ENCODE results near the gene KDM2A.

KDM2A gene

GRCh38 chr11:67267188-67268080 lies 148.4 kb downstream of the KDM2A start:
- peak; percentile 70 for DNase-seq (ENCODE audit: low read depth)
- TF ChIP-seq CTCF (IDR thresholded peaks at IDR 0.05; ENCODE audit: low read depth, low read length) (no peak), POLR2A (IDR thresholded peaks at IDR 0.05; ENCODE audit: extremely low read depth, insufficient read length) (peak; percentile 8), MYC (IDR thresholded peaks at IDR 0.05; ENCODE audit: low read depth, low read length) (peak; percentile 62), MAX (IDR thresholded peaks at IDR 0.05; ENCODE audit: low read depth, low read length) (peak; percentile 56)
- peak overlapping the region; percentile 89 for H3K4me3 ChIP-seq (ENCODE audit: low read depth, low read length)

- TF ChIP-seq MYC (IDR thresholded peaks at IDR 0.05; ENCODE audit: low read depth, low read length) (peak; percentile 99), POLR2A (IDR thresholded peaks at IDR 0.05; ENCODE audit: extremely low read depth, insufficient read length) (peak; percentile 82), MAX (IDR thresholded peaks at IDR 0.05; ENCODE audit: low read depth, low read length) (peak; percentile 95), CTCF (IDR thresholded peaks at IDR 0.05; ENCODE audit: low read depth, low read length) (no peak)
- DNase-seq (ENCODE audit: low read depth) = peak; percentile 99
- H3K4me3 ChIP-seq (ENCODE audit: low read depth, low read length) = peak overlapping the region; percentile 89
These were observed 149.3 kb downstream of the KDM2A start for GRCh38 chr11:67268081-67268961.

GRCh38 chr11:67268962-67269268 lies 149.9 kb downstream of the KDM2A start:
- H3K4me3 ChIP-seq (ENCODE audit: low read depth, low read length) = peak overlapping the region; percentile 89
- TF ChIP-seq MYC (IDR thresholded peaks at IDR 0.05; ENCODE audit: low read depth, low read length) (no peak), MAX (IDR thresholded peaks at IDR 0.05; ENCODE audit: low read depth, low read length) (0 out of 2 replicates have a peak, but pooled peaks have one; percentile 5)
- DNase-seq (ENCODE audit: low read depth) = no peak

- TF ChIP-seq MAX (IDR thresholded peaks at IDR 0.05; ENCODE audit: low read depth, low read length) (no peak), CTCF (IDR thresholded peaks at IDR 0.05; ENCODE audit: low read depth, low read length) (no peak), MYC (IDR thresholded peaks at IDR 0.05; ENCODE audit: low read depth, low read length) (no peak), POLR2A (IDR thresholded peaks at IDR 0.05; ENCODE audit: extremely low read depth, insufficient read length) (peak; percentile 39)
- peak; percentile 75 for DNase-seq (ENCODE audit: low read depth)
- H3K4me3 ChIP-seq (ENCODE audit: low read depth, low read length) = peak overlapping the region; percentile 89
These were observed 150.6 kb downstream of the KDM2A start for GRCh38 chr11:67269401-67270255.

GRCh38 chr11:67270256-67271204 lies 151.5 kb downstream of the KDM2A start:
- TF ChIP-seq MAX (IDR thresholded peaks at IDR 0.05; ENCODE audit: low read depth, low read length) = peak; percentile 28; the same call in 1 of the 2 replicates
- TF ChIP-seq CTCF (IDR thresholded peaks at IDR 0.05; ENCODE audit: low read depth, low read length) = no peak
- peak; percentile 96 for DNase-seq (ENCODE audit: low read depth)
- peak overlapping the region; percentile 89 for H3K4me3 ChIP-seq (ENCODE audit: low read depth, low read length)

Measured in NB4 (cell line).